Omental fat pad (tissue), 4 donors: Measurements from ENCODE around the gene GATD1. TPM values are rescaled to one million over a fixed set of nuclear protein-coding genes. Genes with fewer than 3 reads are reported as not detected.
"Not testable (repeated sequence)": the region's sequence is repeated elsewhere in the genome, so short reads cannot be mapped to it uniquely, and the experiment has no call there.

Experiments
- ATAC-seq: fragments of 150-250 bp; one replicate; pipeline ENCODE4 v1.9.1; 2016; ENCODE audit warnings: mild to moderate bottlenecking, moderate library complexity; ENCODE audit not compliant: low FRiP score
- DNase-seq: peaks from one replicate; pipeline ENCODE4 v3.0.0-alpha.2; 2019; ENCODE audit warnings: low spot score
- total RNA-seq, 4 donors: library from RNA; depleted of rRNA; stranded (reverse); fragments of >200 nt; gene quantifications; one replicate each; pipeline ENCODE4 v1.1.0, GENCODE V29; 2016
- TF ChIP-seq, protein P1 (sequence below), 3 donors: fragments of 450-650 bp; IDR thresholded peaks; one replicate each; pipeline ENCODE4 v1.5.1; 2016 to 2017; ENCODE audit warnings: antibody characterized with exemption in 3 of 3, mild to moderate bottlenecking in 3 of 3, moderate library complexity in 2 of 3

Gene GATD1
- total RNA-seq, 4 donors from 2014 or later = 12.5 to 19.8 (median 15.1) TPM

DNA sequence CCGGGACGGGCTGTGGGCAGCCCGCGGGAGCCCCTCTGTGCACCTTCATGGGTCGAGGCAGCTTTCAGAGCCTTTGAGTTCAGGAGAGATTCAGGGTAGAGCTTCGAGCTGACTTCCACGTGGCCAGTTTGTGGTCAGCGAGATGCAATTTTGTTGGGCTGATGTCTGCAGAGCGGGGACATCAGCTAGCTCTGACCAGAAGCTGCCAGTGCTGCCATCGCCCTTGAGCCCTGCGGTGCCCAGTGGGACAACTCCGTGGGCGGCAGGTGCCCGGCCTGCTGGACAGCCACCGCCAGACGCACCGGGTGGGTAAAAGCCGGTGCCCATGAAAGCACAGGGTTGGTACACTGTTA lies 29.3 kb downstream of the GATD1 start:
- peak; percentile 15 for ATAC-seq
- DNase-seq = no peak
- TF ChIP-seq, protein P1, sequence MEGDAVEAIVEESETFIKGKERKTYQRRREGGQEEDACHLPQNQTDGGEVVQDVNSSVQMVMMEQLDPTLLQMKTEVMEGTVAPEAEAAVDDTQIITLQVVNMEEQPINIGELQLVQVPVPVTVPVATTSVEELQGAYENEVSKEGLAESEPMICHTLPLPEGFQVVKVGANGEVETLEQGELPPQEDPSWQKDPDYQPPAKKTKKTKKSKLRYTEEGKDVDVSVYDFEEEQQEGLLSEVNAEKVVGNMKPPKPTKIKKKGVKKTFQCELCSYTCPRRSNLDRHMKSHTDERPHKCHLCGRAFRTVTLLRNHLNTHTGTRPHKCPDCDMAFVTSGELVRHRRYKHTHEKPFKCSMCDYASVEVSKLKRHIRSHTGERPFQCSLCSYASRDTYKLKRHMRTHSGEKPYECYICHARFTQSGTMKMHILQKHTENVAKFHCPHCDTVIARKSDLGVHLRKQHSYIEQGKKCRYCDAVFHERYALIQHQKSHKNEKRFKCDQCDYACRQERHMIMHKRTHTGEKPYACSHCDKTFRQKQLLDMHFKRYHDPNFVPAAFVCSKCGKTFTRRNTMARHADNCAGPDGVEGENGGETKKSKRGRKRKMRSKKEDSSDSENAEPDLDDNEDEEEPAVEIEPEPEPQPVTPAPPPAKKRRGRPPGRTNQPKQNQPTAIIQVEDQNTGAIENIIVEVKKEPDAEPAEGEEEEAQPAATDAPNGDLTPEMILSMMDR (IDR thresholded peaks at IDR 0.05) = no peak

DNA sequence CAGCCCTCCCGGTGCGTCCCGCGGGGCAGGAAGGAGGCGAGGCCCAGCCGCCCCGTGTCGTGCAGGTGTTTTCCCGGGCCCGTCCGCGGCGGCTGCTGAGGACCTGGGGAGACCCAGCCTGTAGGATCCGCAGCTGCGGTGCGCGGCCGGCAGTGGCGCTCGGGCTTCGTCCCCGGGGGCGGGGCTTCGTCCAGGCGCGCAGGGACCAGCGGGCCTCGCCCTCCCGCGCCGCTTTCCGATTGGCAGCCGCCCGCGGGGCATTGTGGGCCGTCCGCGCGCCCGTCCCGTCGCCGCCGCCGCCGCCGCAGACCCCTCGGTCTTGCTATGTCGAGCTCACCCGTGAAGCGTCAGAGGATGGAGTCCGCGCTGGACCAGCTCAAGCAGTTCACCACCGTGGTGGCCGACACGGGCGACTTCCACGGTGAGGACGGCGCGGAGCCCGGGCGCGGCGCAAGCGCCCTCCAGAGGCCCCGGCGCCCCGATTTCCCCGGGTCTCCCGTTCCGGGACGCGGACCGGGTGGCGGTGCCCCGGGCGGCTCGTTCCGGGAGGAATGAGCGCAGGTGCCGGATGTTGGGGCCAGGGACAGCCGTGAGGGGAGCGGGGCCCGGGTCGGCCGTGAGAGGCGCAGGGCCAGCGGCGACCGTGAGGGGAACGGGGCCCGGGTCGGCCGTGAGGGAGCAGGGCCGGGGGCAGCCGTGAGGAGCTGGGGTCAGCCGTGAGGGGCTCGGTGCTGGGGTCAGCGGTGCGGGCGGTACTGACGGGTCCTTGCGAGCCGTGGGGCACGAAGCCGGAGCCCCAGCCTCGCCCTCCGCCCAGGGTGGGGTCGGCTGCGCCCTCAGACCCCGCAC lies 29.9 kb downstream of the GATD1 start, which contains the start of gene TALDO1:
Gene TALDO1 (plus strand): TSS at position 307 of the 849 bp plus-strand sequence. CDS start 18 bp downstream, at position 325.
- DNase-seq (peak; percentile 65), ATAC-seq (peak; percentile 94)
- TF ChIP-seq, protein P1 (IDR thresholded peaks at IDR 0.05) = no peak

DNA sequence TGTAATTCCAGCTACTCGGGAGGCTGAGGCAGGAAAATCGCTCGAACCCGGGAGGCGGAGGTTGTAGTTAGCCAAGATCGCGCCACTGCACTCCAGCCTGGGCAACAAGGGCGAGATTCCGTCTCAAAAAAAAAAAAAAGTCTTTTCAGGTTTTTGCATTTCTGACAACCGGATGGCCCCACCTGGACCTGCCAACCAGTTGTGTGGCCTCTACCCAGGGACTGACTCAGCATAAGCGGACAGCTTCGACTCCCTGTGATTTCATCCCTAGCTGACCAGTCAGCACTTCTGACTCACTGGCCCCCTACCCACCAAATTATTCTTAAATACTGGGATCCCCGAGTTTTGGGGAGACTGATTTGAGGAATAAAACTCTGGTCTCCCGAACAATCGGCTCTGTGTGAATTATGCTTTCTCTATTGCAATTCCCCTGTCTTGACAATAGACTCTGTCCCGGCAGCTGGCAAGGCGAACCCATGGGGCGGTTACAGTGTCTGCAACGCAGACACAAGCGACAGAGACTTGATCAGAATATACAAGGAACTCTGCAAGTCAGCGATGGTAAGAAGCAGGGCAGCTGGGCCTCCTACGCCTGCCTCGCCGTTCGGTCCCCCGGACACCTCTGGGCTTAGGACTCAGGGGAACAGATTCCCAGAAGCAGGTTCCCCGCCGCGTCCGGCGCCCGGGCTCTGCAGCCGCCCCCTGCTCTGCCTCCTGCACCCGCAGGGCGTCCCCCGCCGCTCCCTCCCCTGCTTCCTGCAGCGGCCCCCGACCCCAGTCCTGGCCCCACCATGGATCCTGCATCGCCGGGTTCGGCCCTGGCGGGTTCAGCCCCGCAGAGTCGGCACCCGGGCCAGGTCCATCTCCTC lies 30.8 kb downstream of the GATD1 start:
- ATAC-seq (peak; percentile 25), DNase-seq (no peak)
- TF ChIP-seq, protein P1 (IDR thresholded peaks at IDR 0.05) = no peak

DNA sequence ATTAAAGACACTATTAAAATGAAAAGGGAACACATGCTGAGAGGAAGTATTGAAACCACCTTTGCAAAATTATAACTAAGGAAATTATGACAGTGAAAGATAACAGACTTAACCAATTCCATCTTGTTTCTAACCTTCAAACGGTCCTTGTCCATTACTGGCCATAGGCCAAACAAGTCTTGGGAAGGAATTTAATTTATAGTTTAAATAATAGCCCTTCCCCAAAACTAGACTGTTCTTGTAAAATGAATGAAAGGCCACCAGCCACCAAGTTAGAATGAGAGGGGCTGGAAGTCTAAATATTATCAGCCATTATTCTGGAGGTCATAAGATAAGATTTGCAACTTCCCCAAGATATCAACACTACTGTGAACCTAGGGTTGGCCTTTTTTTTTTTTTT lies 31.9 kb downstream of the GATD1 start:
- ATAC-seq = no peak
- DNase-seq = no peak
- TF ChIP-seq, protein P1 (IDR thresholded peaks at IDR 0.05) = no peak

DNA sequence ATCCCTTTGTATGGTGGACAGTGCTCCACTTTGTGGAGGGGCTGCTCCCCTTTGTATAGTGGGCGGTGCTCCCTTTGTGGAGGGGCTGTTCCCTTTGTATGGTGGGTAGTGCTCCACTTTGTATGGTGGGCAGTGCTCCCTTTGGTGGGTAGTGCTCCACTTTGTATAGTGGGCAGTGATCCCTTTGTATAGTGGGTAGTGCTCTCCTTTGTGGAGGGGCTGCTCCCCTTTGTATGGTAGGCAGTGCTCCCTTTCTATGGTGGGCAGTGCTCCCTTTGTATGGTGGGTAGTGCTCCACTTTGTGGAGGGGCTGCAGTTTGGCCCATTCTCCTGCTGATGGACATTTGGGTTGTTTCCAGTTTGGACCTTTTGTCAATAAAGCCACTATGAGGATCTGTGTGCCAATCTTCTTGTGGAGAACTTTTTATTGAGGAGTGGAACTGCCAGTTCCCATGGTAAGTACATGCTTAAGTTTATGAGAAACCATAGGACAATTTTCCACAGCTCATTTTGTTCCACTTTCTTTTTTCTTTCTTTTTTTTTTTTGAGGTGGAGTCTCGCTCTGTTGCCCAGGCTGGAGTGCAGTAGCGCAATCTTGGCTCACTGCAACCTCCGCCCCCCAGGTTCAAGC lies 34.6 kb downstream of the GATD1 start:
- no peak for DNase-seq
- no peak for ATAC-seq
- TF ChIP-seq, protein P1 (IDR thresholded peaks at IDR 0.05) = no peak

DNA sequence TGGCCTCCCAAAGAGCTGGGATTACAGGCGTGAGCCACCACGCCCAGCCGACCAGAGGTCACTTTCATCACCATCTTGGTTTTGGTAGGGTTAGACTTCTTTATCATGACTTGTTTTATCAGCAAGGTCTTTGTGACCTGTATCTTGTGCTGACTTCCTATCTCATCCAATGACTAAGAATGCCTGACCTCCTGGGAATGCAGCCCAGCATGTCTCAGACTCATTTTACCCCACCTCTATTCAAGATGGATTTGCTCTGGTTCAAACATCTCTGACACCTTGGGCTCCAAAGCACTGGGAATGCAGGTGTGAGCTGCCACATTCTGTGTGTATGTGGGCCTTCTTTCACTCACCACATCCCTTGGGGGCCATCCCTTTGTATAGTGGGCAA lies 35.1 kb downstream of the GATD1 start:
- ATAC-seq = no peak
- DNase-seq = no peak
- TF ChIP-seq, protein P1 (IDR thresholded peaks at IDR 0.05) = no peak

DNA sequence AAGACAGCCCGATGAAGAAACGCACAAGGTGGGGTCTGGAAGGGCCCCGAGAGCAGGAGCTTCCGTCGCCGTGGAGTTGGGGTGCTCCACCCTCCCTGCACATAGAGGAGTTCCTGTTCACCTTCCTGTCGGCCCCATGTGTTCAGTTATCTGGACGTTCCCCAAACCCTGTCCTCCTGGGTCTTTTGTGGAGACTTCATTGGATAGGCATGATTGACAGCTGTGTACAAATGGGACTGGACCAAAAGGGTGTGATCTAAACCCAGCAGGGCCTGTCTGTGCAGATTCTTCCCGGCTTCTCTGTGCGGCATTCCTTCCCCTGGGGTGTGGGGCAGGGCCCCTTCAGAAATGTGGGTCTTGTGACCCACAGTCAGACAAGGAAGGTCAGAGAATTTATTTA lies 39.4 kb downstream of the GATD1 start:
- not testable (repeated sequence) for ATAC-seq, DNase-seq
